Spleen (tissue), 11 donors: ENCODE measurements around the gene IKBKG. TPM values are rescaled to one million over a fixed set of nuclear protein-coding genes. Genes with fewer than 3 reads are reported as not detected.

Source experiments
- DNase-seq: peaks from one replicate; pipeline ENCODE4 v3.0.0-alpha.2; 2020
- H3K27ac ChIP-seq, 8 donors: fragments of 200-600 bp; sonication (generic) in 7 of 8; 1 replicate in 4 of 8; 2 replicates in 4 of 8; pipeline versions ENCODE4 v1.5.0 to v1.8.0; 2016 to 2021; ENCODE audit warnings: inconsistent platforms in 4 of 8, mild to moderate bottlenecking in 4 of 8, moderate library complexity in 1 of 8
- H3K27me3 ChIP-seq, 7 donors: fragments of 200-600 bp; sonication (generic) in 6 of 7; replicated peaks in 1 of 7; 1 replicate in 4 of 7; 2 replicates in 3 of 7; pipeline versions ENCODE4 v1.5.0 to v1.8.0; 2016 to 2021; ENCODE audit warnings: inconsistent platforms in 3 of 7, mild to moderate bottlenecking in 1 of 7
- H3K36me3 ChIP-seq, 6 donors: fragments of 200-600 bp; sonication (generic) in 5 of 6; 1 replicate in 4 of 6; 2 replicates in 2 of 6; pipeline versions ENCODE4 v1.5.0 to v1.8.0; 2016 to 2021; ENCODE audit warnings: inconsistent platforms in 2 of 6
- H3K4me1 ChIP-seq, 6 donors: fragments of 200-600 bp; sonication (generic) in 5 of 6; 1 replicate in 3 of 6; 2 replicates in 3 of 6; pipeline versions ENCODE4 v1.5.0 to v1.8.0; 2016 to 2021; ENCODE audit warnings: inconsistent platforms in 3 of 6
- H3K4me3 ChIP-seq, 8 donors: fragments of 200-600 bp; sonication (generic) in 7 of 8; 1 replicate in 4 of 8; 2 replicates in 4 of 8; pipeline versions ENCODE4 v1.5.0 to v1.8.0; 2016 to 2021; ENCODE audit warnings: inconsistent platforms in 4 of 8, mild to moderate bottlenecking in 4 of 8, moderate library complexity in 2 of 8
- H3K9me3 ChIP-seq, 8 donors: fragments of 200-600 bp; sonication (generic) in 7 of 8; 1 replicate in 4 of 8; 2 replicates in 4 of 8; pipeline versions ENCODE4 v1.5.0 to v1.8.0; 2016 to 2021; ENCODE audit warnings: inconsistent platforms in 4 of 8
- CTCF ChIP-seq, 11 experiments: fragments of 200-600 bp in 7 of 11; fragments of 450-650 bp in 4 of 11; sonication (generic) in 4 of 11; IDR thresholded peaks in 8 of 11; conservative IDR thresholded peaks in 3 of 11; 1 replicate in 7 of 11; 2 replicates in 4 of 11; pipeline versions ENCODE4 v1.4.0 to v1.8.0; 2016 to 2021; ENCODE audit warnings: antibody characterized with exemption in 11 of 11, inconsistent platforms in 4 of 11, mild to moderate bottlenecking in 1 of 11
- POLR2A ChIP-seq, 3 donors: fragments of 450-650 bp; IDR thresholded peaks; one replicate each; pipeline ENCODE4 v1.5.1; 2017; ENCODE audit warnings: antibody characterized with exemption in 3 of 3, mild to moderate bottlenecking in 1 of 3
- POLR2AphosphoS5 ChIP-seq, 3 donors: sonication (generic); formaldehyde crosslinking; IDR thresholded peaks; one replicate each; pipeline ENCODE4 v1.5.1; 2017; ENCODE audit warnings: antibody characterized with exemption in 3 of 3
- WGBS, 5 donors: extraction: QIAGEN DNeasy Blood & Tissue Kit in 3 of 5; methylation state at CpG; one replicate each; pipeline versions ENCODE4 v1.1.5 to v1.1.7; 2013 to 2018; 5-methylcytosine and 5-hydroxymethylcytosine counted together
- intact Hi-C: fragments of 100-400 bp; cut with DNase I; formaldehyde crosslinking; loops from one replicate; pipeline ENCODE4 v1.15.0; 2023; ENCODE audit warnings: low total_unique reads
- polyA plus RNA-seq, 3 donors: library from polyadenylated mRNA; stranded (reverse); fragments of 200-250 nt; gene quantifications; one replicate each; pipeline ENCODE4 v1.2.1, GENCODE V29; 2013
- total RNA-seq, 7 donors: library from RNA; depleted of rRNA in 3 of 7; stranded (reverse); fragments of >200 nt in 3 of 7; fragmentation: NEBNext Ultra II Directional in 4 of 7; extraction: Animal tissue kit (Norgen Biotek cat#: 25700) in 4 of 7; gene quantifications; one replicate each; pipeline versions ENCODE4 v1.1.0 to v1.2.1, GENCODE V29; 2016 to 2021
- donor health status: healthy with polysubstance abuse.
- donor health status: DM: no; HTN: no; CAD: no; lungs with moderate emphysema.
- donor health status: DM: no; HTN: no; CAD: no.
- donor health status: Bipolar disorder and iron deficiency.
- donor health status: healthy.
- donor health status: DM: no; HTN: no; CAD: no.
- donor health status: DM: yes; HTN: yes; CAD: no.

The IKBKG gene
- total and polyA plus RNA-seq, 10 donors, result 18.9 to 66.6 (median 43.1) TPM

GRCh38 chrX:154545673-154546274, 1.6 kb upstream of the IKBKG start:
- Histone ChIP-seq H3K27ac (peak overlapping the region in 4 of 8 donors; percentile 93 to 97 (median 95)), H3K9me3 (no peaks in the 10 kb centered on the region), H3K4me3 (peak overlapping the region in 5 of 8 donors; percentile 53 to 81 (median 69)), H3K36me3 (peaks cover 0 to 27% (median 0%) of the 10 kb centered on the region in 6 donors), H3K27me3 (no peaks in the 10 kb centered on the region), H3K4me1 (peaks cover 13 to 84% (median 63%) of the 10 kb centered on the region in 6 donors)
- intact Hi-C loops, result no loop called here
- peak; percentile 74 for DNase-seq
- no peak for TF ChIP-seq CTCF (IDR thresholded peaks at IDR 0.05 in 8 of 11, conservative IDR thresholded peaks at IDR 0.05 in 3 of 11)
- no peak for TF ChIP-seq POLR2A (IDR thresholded peaks at IDR 0.05)
- no peak for TF ChIP-seq POLR2AphosphoS5 (IDR thresholded peaks at IDR 0.05)
- 92 to 97% (median 93%) methylated on average over 9 to 17 of the region's 17 CpGs for WGBS, 5 donors

- peaks cover 0 to 22% (median 0%) of the 10 kb centered on the region in 6 donors for H3K36me3 ChIP-seq
- H3K4me1 ChIP-seq, result peaks cover 13 to 80% (median 61%) of the 10 kb centered on the region in 6 donors
- H3K4me3 ChIP-seq, result peak within 1 kb of the TSS; percentile 53 to 81 (median 66)
- no peaks in the 10 kb centered on the region for H3K9me3 ChIP-seq
- 1 to 67% (median 4%) methylated on average over 12 to 92 of the region's 92 CpGs for WGBS, 5 donors
- H3K27me3 ChIP-seq, result no peaks in the 10 kb centered on the region
- TF ChIP-seq POLR2AphosphoS5 (IDR thresholded peaks at IDR 0.05) (peak; percentile 77 to 80 (median 79)), CTCF (IDR thresholded peaks at IDR 0.05 in 8 of 11, conservative IDR thresholded peaks at IDR 0.05 in 3 of 11) (no peak), POLR2A (IDR thresholded peaks at IDR 0.05) (peak in 1 of 3 donors; percentile 9)
- peak; percentile 96 for DNase-seq
- intact Hi-C loops, result no loop called here
- H3K27ac ChIP-seq, result peak within 1 kb of the TSS; percentile 82 to 97 (median 92)
Measured at GRCh38 chrX:154546354-154547244, 821 bp upstream of the IKBKG start, which contains the start of gene G6PD. G6PD (minus strand) TSS chrX:154546846; CDS start chrX:154546155, 691 bp downstream.

- 0 to 36% (median 1%) methylated on average over 9 of the region's 9 CpGs for WGBS, 5 donors
Measured at GRCh38 chrX:154548028-154548316, 552 bp downstream of the IKBKG start.

More at GRCh38 chrX:154548028-154548316, 552 bp downstream of the IKBKG start:
- TF ChIP-seq POLR2AphosphoS5 (IDR thresholded peaks at IDR 0.05), result no peak
- no peak for TF ChIP-seq POLR2A (IDR thresholded peaks at IDR 0.05)
- no peak for TF ChIP-seq CTCF (IDR thresholded peaks at IDR 0.05 in 8 of 11, conservative IDR thresholded peaks at IDR 0.05 in 3 of 11)
- Histone ChIP-seq H3K9me3 (no peaks in the 10 kb centered on the region), H3K27ac (peak overlapping the region; percentile 82 to 97 (median 92)), H3K4me1 (peaks cover 11 to 73% (median 54%) of the 10 kb centered on the region in 6 donors), H3K27me3 (no peaks in the 10 kb centered on the region), H3K36me3 (peaks cover 0 to 33% (median under 1%) of the 10 kb centered on the region in 6 donors), H3K4me3 (peak overlapping the region; percentile 53 to 81 (median 66))
- no peak for DNase-seq
- intact Hi-C loops, result no loop called here
